Measurements from ENCODE around the gene FNDC5. TPM values are rescaled to one million over a fixed set of nuclear protein-coding genes. Genes with fewer than 3 reads are reported as not detected.
A peak's percentile ranks its signal among the peaks of the same experiment; 100 is the strongest.

The FNDC5 gene
- total and polyA plus RNA-seq, 8 donors, result 0.89 to 21.0 (median 6.7) TPM; not detected in 1

- Histone ChIP-seq H3K36me3 (peaks cover 0 to 48% (median 37%) of the 10 kb centered on the region in 4 donors), H3K27me3 (peaks cover 0 to 13% (median 6%) of the 10 kb centered on the region in 3 donors), H3K9me3 (no peaks in the 10 kb centered on the region), H3K4me1 (peaks cover 7 to 34% (median 20%) of the 10 kb centered on the region in 4 donors), H3K4me3 (no peak overlapping the region), H3K27ac (peak overlapping the region in 1 of 5 donors; percentile 42)
- no peak for DNase-seq
- WGBS, 5 donors, result 28 to 44% (median 35%) methylated on average over 3 of the region's 3 CpGs
- intact Hi-C loops (cut with DNase I; ENCODE audit: low total_unique reads), result no loop called here
- TF ChIP-seq EP300 (IDR thresholded peaks at IDR 0.05) (no peak), POLR2AphosphoS5 (IDR thresholded peaks at IDR 0.05) (no peak), POLR2A (IDR thresholded peaks at IDR 0.05) (no peak)
- TF ChIP-seq, protein P1, sequence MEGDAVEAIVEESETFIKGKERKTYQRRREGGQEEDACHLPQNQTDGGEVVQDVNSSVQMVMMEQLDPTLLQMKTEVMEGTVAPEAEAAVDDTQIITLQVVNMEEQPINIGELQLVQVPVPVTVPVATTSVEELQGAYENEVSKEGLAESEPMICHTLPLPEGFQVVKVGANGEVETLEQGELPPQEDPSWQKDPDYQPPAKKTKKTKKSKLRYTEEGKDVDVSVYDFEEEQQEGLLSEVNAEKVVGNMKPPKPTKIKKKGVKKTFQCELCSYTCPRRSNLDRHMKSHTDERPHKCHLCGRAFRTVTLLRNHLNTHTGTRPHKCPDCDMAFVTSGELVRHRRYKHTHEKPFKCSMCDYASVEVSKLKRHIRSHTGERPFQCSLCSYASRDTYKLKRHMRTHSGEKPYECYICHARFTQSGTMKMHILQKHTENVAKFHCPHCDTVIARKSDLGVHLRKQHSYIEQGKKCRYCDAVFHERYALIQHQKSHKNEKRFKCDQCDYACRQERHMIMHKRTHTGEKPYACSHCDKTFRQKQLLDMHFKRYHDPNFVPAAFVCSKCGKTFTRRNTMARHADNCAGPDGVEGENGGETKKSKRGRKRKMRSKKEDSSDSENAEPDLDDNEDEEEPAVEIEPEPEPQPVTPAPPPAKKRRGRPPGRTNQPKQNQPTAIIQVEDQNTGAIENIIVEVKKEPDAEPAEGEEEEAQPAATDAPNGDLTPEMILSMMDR (IDR thresholded peaks at IDR 0.05), result no peak
These were observed 4.9 kb downstream of the FNDC5 start for GRCh38 chr1:32865639-32866405.

DNA sequence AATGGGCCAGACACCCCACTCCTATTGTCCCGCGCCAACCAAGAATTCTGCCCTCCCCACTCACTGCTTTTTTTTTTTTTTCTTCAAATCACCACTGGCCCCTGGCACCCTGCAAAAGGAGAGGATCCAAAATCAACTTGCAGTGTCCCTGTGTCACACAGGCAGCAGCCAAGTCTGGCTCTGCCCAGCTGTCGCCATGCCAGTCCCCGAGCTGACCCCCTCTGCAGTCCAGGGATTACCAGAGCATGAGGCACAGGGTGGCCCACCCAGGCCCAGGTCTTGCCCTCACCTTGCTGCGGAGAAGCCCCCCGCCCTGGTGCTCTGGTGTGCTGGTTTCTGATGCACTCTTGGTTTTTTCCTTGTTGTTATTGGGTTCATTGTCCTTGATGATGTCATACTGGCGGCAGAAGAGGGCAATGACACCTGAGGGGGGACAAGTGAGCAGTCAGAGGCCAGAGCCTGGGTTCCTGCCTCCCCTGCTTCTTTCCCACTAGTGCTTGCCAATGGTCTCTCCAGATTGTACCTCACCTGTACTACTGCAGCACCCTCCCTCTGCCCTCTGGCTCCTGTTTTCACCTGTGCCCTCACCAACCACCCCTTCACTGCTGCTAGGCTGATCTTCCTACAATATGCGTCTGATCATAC, 6.2 kb downstream of the FNDC5 start:
- Histone ChIP-seq H3K4me3 (no peak overlapping the region), H3K27me3 (peaks cover 0 to 1% (median 0%) of the 10 kb centered on the region in 3 donors), H3K27ac (no peak overlapping the region), H3K9me3 (no peaks in the 10 kb centered on the region), H3K36me3 (peaks cover 0 to 58% (median 46%) of the 10 kb centered on the region in 4 donors), H3K4me1 (peaks cover 0 to 23% (median 12%) of the 10 kb centered on the region in 4 donors)
- WGBS, 5 donors, result 95 to 98% (median 96%) methylated on average over 8 of the region's 8 CpGs
- intact Hi-C loops (cut with DNase I; ENCODE audit: low total_unique reads), result no loop called here
- no peak for DNase-seq
- TF ChIP-seq EP300 (IDR thresholded peaks at IDR 0.05) (no peak), POLR2AphosphoS5 (IDR thresholded peaks at IDR 0.05) (no peak), POLR2A (IDR thresholded peaks at IDR 0.05) (no peak)
- TF ChIP-seq, protein P1 (IDR thresholded peaks at IDR 0.05), result no peak

- Histone ChIP-seq H3K4me3 (no peak overlapping the region), H3K27ac (no peak overlapping the region), H3K9me3 (no peaks in the 10 kb centered on the region), H3K36me3 (peaks cover 0 to 61% (median 47%) of the 10 kb centered on the region in 4 donors), H3K27me3 (no peaks in the 10 kb centered on the region), H3K4me1 (peaks cover 0 to 20% (median 12%) of the 10 kb centered on the region in 4 donors)
- no peak for DNase-seq
- intact Hi-C loops (cut with DNase I; ENCODE audit: low total_unique reads), result no loop called here
- WGBS, 5 donors, result 84 to 100% (median 92%) methylated on average over 1 of the region's 1 CpG
- TF ChIP-seq POLR2A (IDR thresholded peaks at IDR 0.05), result no peak
- no peak for TF ChIP-seq POLR2AphosphoS5 (IDR thresholded peaks at IDR 0.05)
- TF ChIP-seq EP300 (IDR thresholded peaks at IDR 0.05), result no peak
- TF ChIP-seq, protein P1 (IDR thresholded peaks at IDR 0.05), result no peak
These were observed 6.8 kb downstream of the FNDC5 start for GRCh38 chr1:32863881-32864245.

GRCh38 chr1:32863218-32863880, 7.4 kb downstream of the FNDC5 start:
- H3K4me1 ChIP-seq, result peaks cover 0 to 20% (median 12%) of the 10 kb centered on the region in 4 donors
- no peak overlapping the region for H3K4me3 ChIP-seq
- no peaks in the 10 kb centered on the region for H3K27me3 ChIP-seq
- no peak overlapping the region for H3K27ac ChIP-seq
- H3K36me3 ChIP-seq, result peaks cover 3 to 56% (median 51%) of the 10 kb centered on the region in 4 donors
- no peak for DNase-seq
- intact Hi-C loops (cut with DNase I; ENCODE audit: low total_unique reads), result no loop called here
- no peaks in the 10 kb centered on the region for H3K9me3 ChIP-seq
- TF ChIP-seq EP300 (IDR thresholded peaks at IDR 0.05) (no peak), POLR2A (IDR thresholded peaks at IDR 0.05) (no peak), POLR2AphosphoS5 (IDR thresholded peaks at IDR 0.05) (no peak)
- TF ChIP-seq, protein P1 (IDR thresholded peaks at IDR 0.05), result no peak
- 94 to 97% (median 94%) methylated on average over 4 of the region's 4 CpGs for WGBS, 5 donors
